Measurements from ENCODE around the gene FLOT1.
A peak's percentile ranks its signal among the peaks of the same experiment; 100 is the strongest.
"Not testable (repeated sequence)": the region's sequence is repeated elsewhere in the genome, so short reads cannot be mapped to it uniquely, and the experiment has no call there.

FLOT1 gene

GRCh38 chr6:30767158-30767943, 24.9 kb upstream of the FLOT1 start:
- TF ChIP-seq, protein P1, sequence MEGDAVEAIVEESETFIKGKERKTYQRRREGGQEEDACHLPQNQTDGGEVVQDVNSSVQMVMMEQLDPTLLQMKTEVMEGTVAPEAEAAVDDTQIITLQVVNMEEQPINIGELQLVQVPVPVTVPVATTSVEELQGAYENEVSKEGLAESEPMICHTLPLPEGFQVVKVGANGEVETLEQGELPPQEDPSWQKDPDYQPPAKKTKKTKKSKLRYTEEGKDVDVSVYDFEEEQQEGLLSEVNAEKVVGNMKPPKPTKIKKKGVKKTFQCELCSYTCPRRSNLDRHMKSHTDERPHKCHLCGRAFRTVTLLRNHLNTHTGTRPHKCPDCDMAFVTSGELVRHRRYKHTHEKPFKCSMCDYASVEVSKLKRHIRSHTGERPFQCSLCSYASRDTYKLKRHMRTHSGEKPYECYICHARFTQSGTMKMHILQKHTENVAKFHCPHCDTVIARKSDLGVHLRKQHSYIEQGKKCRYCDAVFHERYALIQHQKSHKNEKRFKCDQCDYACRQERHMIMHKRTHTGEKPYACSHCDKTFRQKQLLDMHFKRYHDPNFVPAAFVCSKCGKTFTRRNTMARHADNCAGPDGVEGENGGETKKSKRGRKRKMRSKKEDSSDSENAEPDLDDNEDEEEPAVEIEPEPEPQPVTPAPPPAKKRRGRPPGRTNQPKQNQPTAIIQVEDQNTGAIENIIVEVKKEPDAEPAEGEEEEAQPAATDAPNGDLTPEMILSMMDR (conservative IDR thresholded peaks at IDR 0.05; ENCODE audit: low read depth, low read length): no peak
- H3K4me3 ChIP-seq (ENCODE audit: low read depth, low read length): no peak overlapping the region
- DNase-seq (ENCODE audit: low read depth): no peak

DNA sequence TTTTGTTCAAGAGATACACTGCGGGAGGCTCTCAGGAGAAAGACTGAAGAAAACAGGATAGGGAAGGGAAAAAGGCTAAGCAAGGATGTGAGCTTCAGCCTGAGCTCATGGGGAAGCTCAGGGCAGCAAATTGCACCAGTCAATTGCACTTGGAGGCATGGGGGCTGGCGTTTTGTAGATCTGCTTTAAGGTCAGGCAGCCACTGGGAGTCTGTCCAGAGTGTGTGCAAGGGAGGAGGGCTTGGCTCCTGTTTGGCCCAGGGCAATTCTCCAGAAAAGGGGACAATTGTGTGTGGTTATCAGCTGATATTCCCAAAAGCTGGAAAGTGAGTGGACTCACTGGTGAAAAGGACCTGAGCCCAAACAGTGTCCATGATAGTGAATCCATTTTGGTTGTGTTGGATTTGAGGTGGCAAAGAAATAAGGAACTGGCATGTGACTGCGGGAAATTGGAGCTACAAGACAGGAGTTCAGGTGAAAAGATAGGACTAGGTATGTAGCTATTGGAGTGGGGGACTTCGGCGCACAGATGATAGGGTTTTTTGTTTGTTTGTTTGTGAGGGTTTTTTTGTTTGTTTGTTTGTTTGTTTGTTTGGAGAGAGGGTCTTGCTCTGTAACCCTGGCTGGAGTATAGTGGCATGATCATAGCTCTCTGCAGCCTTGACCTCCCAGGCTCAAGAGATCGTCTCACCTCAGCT, 24.1 kb upstream of the FLOT1 start:
- H3K4me3 ChIP-seq (ENCODE audit: low read depth, low read length): no peak overlapping the region
- TF ChIP-seq, protein P1 (conservative IDR thresholded peaks at IDR 0.05; ENCODE audit: low read depth, low read length): no peak
- no peak for DNase-seq (ENCODE audit: low read depth)

DNA sequence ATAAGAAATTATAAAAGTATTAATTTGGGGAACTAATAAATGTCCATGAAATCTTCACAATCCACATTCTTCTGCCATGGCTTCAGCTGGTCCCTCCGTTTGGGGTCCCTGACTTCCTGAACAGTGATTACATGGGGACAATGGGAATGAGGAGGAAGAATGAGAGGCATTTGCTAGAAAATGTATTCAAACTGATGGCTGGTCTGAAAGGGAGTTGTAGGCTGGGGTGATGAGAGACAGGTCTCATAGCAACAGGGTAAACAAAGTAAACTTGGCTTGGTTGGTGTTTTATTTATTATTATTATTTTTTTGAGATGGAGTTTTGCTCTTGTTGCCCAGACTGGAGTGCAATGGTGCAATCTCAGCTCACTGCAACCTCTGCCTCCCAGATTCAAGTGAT, 23.0 kb upstream of the FLOT1 start:
- DNase-seq (ENCODE audit: low read depth): peak; percentile 39
- H3K4me3 ChIP-seq (ENCODE audit: low read depth, low read length): not testable (repeated sequence)

DNA sequence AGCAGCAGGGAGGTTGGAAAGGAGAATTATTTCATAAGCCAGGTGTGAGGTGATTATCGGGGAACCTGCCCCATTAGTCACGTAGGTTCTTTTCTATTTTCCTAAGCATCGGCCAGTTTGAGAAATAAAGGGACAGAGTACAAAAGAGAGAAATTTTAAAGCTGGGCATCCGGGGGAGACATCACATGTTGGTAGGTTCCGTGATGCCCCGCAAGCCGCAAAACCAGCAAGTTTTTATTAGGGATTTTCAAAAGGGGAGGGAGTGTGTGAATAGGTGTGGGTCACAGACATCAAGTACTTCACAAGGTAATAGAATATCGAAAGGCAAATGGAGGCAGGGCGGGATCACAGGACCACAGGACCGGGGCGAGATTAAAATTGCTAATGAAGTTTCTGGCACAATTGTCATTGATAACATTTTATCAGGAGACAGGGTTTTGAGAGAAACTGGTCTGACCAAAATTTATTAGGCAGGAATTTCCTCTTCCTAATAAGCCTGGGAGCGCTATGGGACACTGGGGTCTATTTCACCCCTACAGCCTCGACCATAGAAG, 22.1 kb upstream of the FLOT1 start:
- not testable (repeated sequence) for DNase-seq (ENCODE audit: low read depth); H3K4me3 ChIP-seq (ENCODE audit: low read depth, low read length)

DNA sequence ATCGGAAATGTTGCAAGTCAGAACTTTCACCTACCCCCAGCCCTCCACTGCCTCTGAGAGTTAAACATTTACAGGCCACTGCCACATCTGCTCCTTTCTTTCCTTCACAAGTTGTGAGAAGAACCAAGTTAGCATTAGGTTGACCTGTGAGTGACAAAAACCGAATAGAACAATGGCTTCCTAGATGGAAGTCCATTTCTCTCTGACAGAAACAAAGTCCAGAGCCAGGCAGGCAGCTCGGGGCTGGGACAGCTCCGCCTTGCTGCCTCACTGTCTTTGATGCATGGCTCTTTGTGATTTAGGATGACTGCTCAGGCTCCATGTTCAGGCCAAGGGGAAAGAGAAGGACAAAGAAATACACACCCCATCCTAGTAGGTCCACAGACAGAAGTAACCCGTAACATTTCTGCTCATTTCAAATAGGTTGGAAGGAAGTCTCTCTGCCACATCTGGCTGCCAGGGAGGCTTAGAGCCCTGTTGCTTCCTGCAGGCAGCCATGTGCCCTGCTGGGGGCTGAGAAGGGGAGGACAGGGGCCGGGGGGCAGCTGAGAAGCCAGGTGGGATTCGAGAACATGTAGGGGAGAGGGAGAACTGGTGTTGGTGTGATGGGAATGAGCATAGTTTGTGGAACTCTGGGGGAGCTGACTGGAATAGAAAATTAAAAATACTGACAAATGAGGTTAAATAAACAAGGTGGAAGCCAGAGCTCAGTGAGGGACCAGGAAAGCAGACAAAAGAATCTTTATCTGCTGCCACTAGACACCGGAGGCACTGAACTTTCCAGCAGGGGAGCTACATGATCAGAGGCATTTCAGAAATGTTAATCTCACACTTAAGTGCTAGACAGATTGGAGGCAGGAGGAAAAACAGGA, 21.4 kb upstream of the FLOT1 start:
- TF ChIP-seq, protein P1 (conservative IDR thresholded peaks at IDR 0.05; ENCODE audit: low read depth, low read length): peak; percentile 43

DNA sequence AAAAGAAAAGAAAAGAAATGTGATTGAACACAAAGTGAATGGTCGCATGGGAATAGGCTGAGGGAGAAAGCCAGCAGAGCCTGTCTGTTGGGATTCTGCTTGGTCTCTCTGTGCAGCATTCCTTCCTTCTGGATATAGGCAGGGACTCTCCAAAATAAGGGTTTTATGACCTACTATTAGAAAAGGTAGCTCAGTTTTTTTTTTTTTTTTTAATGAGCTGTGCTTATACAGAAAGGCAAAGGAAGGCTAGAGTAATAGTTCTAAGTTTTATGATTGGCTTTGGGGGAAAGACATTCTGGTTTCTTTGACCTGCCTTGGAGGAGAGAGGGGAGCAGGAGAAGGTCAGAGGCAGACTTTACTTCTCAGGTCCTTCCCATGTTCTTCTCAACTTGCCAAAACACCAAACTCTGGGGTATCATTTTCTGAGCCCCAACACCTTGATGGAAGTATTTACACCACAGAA, 20.7 kb upstream of the FLOT1 start:
- no peak for DNase-seq (ENCODE audit: low read depth)
- H3K4me3 ChIP-seq (ENCODE audit: low read depth, low read length): no peak overlapping the region
- TF ChIP-seq, protein P1 (conservative IDR thresholded peaks at IDR 0.05; ENCODE audit: low read depth, low read length): no peak

More for the DNA sequence above, 21.4 kb upstream of the FLOT1 start:
- peak; percentile 80 for DNase-seq (ENCODE audit: low read depth)
- no peak overlapping the region for H3K4me3 ChIP-seq (ENCODE audit: low read depth, low read length)

GRCh38 chr6:30761791-30762429, 19.4 kb upstream of the FLOT1 start:
- DNase-seq (ENCODE audit: low read depth): no peak
- no peak overlapping the region for H3K4me3 ChIP-seq (ENCODE audit: low read depth, low read length)
- TF ChIP-seq, protein P1 (conservative IDR thresholded peaks at IDR 0.05; ENCODE audit: low read depth, low read length): no peak

Measured in choroid plexus epithelial cell (primary cell).